Measurements from ENCODE around the gene PI4KA.
A peak's percentile ranks its signal among the peaks of the same experiment; 100 is the strongest.
"Not testable (repeated sequence)": the region's sequence is repeated elsewhere in the genome, so short reads cannot be mapped to it uniquely, and the experiment has no call there.

Gene PI4KA

DNA sequence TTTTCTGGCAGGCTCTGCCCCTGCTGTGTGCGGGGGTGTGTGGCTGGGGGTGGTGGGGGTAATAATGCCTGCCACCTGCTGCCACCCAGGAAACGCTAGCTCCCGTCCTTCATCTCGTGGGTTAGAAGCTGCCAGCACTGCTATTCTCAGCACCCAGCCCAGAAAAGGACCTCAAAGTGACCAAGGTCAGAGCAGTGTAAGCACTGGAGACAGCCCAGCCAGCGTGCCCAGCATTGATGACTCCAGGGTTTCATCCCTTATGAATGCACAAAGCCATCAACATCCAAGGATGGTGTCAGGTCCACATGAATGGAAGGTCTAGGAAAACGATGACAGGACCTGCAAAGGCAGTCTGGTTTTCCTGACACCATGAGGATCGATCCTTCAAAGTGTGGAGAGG lies 140.6 kb downstream of the PI4KA start:
- not testable (repeated sequence) for DNase-seq

- DNase-seq: not testable (repeated sequence)
Measured at GRCh38 chr22:20717213-20717866, 141.3 kb downstream of the PI4KA start.

- not testable (repeated sequence) for DNase-seq
Measured at GRCh38 chr22:20713116-20713515, 145.5 kb downstream of the PI4KA start.

- not testable (repeated sequence) for DNase-seq
Measured at GRCh38 chr22:20709966-20710365, 148.6 kb downstream of the PI4KA start.

GRCh38 chr22:20707549-20708118 lies 151.0 kb downstream of the PI4KA start:
- DNase-seq: not testable (repeated sequence)

- DNase-seq: not testable (repeated sequence)
Measured at GRCh38 chr22:20703816-20704609, 154.6 kb downstream of the PI4KA start.

DNA sequence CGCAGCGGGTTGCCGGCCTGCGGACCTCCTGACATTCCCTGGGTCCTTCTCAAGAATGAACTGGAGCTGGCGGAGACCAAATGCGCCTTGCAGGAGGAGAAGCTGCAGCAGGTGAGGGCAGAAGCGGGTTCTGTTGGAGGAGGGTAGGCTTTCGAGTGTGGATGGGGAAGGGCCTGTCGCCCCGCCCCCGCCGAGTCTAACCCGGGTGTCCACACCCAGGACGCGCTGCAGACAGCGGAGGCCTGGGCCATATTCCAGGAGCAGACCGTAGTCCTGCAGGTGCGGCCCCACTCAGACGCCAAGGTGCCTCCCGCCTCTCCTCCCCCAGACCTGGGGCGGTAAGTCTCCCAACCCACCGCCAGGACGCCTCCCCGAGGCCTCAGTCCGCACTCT lies 155.2 kb downstream of the PI4KA start:
- DNase-seq: not testable (repeated sequence)

GRCh38 chr22:20702546-20703413 lies 155.8 kb downstream of the PI4KA start:
- DNase-seq: peak; percentile 97

GRCh38 chr22:20702175-20702545 lies 156.5 kb downstream of the PI4KA start:
- DNase-seq: not testable (repeated sequence)

- DNase-seq: not testable (repeated sequence)
Measured at GRCh38 chr22:20701680-20702136, 156.9 kb downstream of the PI4KA start.

GRCh38 chr22:20700347-20700746 lies 158.3 kb downstream of the PI4KA start:
- not testable (repeated sequence) for DNase-seq

DNA sequence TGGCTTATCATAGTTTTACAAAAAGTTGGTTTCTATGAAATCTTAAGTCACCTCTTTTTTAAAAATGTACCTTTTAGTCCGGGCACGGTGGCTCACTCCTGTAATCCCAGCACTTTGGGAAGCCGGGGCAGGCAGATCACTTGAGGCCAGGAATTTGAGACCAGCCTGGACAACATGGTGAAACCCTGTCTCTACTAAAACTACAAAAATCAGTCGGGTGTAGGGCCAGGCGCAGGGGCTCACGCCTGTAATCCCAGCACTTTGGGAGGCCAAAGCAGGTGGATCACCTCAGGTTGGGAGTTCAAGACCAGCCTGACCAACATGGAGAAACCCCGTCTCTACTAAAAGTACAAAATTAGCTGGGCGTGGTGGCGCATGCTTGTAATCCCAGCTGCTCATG lies 158.8 kb downstream of the PI4KA start:
- not testable (repeated sequence) for DNase-seq

DNA sequence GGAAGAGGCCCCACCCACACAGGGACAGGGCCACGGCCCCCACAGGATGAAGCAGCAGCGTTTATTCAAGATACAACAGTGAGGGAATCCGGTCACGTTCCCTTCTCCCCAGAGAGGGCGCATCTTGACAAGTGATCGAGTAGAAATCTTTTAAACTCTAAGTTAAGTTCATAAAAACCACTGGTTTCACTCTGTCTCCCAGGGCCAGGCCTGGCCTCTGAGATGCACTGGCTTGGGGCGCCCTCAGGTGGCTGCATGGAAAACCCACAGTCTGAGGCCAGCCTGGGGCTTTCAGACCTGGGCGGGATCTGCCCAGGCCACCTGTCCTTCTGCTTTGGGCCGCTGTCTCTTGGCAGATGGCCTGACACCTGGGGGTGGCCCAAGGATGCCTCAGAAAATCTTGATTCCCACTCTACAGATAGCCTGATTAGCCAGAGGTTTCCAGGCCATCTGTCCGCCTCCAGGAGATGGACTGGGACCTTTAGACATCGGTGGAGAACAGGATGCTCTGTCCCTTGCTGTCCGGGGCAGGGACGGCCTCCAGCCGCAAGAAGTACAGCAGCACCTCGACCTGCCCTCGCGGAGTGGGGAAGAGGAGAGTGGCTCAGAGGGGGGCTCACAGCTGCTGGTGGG lies 161.0 kb downstream of the PI4KA start:
- peak; percentile 84 for DNase-seq

- not testable (repeated sequence) for DNase-seq
Measured at GRCh38 chr22:20696056-20696455, 162.6 kb downstream of the PI4KA start.

GRCh38 chr22:20695205-20695604 lies 163.4 kb downstream of the PI4KA start:
- DNase-seq: not testable (repeated sequence)

DNA sequence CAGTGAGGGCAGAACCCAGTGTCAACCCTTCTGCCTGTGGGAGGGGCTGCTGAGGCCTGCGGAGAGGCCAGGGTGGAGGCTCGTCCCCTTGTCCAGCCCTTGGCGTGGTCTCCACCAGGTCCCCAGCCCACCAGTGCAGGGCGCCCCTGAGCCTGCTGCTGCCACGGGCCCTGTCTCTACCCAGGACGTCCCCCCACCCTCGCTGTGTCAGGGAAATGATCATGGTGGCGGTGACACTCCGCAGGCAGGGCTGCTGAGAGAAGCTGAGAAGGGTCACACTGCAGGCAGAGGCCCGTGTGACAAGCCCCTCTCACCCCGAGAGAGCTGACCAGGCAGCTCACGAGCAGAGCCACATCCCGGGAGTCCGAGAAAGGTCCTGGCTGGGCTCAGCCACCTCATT lies 164.4 kb downstream of the PI4KA start:
- DNase-seq: not testable (repeated sequence)

- not testable (repeated sequence) for DNase-seq
Measured at GRCh38 chr22:20692926-20693325, 165.7 kb downstream of the PI4KA start.

GRCh38 chr22:20690586-20691317 lies 167.9 kb downstream of the PI4KA start:
- DNase-seq: not testable (repeated sequence)

- DNase-seq: not testable (repeated sequence)
Measured at GRCh38 chr22:20687356-20688172, 171.0 kb downstream of the PI4KA start.

GRCh38 chr22:20685764-20686163 lies 172.8 kb downstream of the PI4KA start:
- not testable (repeated sequence) for DNase-seq
